DMS53 (cell line): ENCODE data around the gene NDNF.

ENCODE experiments used
- DNase-seq: peaks from one replicate; lab custom pipeline; 2025; lab: John Stamatoyannopoulos, UW

Gene NDNF

DNA sequence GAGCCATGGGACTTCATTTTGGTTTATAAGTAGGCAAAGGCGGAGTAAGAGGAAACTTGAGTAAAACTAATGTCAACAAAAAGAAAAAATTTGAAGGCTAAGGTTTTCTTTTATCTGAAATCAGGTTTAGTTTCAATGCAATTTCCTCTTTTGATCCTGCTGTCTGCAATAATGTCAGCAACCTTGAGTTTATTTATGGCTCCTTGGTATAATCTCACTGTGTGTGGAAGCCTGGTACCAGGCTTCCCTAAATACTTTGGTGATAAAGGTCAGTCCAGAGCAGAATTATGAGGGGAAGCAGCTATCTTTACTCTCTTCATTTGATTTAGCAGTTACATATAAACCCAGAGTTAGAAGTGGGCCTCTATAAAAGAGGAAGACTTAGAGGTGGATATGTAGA lies 57.8 kb downstream of the NDNF start:
- DNase-seq, result no peak

DNA sequence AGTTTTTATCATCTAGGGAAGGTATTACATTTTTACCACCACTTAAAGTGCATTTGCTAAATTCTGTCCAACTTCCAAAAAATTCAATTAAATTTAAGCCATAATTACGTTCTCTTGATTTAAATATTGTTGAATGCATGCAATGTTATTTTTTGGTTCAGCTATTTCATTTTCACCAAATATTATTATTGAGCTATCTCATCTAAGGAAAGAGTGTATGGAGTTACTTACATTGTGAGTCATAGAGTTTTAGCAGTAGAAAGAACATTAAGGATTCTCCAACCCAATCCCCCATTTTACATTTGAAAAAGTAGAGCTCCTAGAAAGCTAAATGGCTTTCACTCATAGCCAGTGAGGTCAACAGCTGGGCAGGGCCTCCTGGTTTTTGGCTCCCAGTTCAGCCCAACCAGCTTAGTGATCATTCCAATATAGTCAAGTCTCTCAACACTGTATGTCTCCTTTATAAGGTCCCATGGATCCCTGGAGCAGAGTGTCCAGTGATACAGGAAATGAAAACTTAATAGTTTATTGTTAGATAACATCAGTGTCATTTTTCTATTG lies 60.5 kb downstream of the NDNF start:
- no peak for DNase-seq

DNA sequence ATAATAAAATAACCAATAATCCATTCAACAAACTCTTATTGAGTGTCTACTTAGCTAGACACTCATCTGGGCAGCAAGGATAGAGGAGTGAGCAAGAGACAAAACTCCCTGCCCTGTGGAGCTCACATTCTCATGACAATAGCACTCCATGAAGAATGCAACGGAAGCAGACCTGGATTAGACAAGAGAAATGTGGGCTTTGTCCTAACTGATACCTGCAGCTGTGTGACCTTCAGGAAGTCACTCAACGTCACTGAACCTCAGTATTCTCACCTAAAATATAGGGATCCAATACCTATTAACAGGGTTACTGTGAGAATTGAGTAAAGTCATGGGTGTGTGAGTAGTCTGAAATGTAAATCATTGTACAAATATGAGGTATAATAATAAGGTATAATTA lies 61.2 kb downstream of the NDNF start:
- no peak for DNase-seq

DNA sequence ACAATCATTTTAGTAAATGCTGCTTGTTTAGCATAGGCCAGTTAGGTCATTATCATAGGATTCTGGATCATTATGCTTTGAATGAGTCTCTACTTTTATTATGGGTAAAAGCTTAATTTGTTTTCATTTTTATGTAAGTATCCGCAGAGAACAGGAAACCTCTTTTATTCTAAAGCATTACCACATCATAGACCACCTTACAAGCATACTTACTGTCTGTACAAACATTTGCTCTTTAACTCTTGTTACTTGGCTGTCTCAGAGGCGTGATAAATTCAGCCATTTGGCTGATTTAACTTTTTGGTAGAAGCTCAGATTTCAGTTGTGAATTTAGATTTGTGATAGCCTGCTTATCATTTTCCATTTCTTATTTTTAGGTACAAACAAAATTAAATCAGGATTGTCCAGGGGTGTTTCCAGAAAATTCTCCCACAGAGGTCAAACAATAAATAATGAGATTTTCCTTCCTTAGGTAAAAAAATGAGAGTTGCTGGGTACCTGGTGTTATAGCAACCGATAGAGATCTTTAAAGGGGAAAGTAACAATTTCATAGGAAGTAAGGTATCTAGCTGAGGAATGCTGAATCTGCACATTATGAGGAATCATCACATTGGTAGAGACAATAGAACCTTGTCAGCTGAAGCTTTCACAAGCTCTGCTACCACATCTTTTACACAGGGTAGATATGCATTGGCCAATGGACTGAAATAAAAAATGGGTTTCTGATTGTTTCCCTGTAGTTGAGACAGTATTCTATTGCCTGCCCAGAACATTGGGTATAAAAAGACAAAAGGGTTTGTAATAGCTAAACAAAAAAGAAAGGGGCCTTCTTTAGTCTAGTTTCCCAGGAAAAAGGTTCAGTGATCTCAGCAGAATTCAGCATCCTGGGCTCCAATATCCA lies 62.5 kb downstream of the NDNF start:
- DNase-seq, result no peak

DNA sequence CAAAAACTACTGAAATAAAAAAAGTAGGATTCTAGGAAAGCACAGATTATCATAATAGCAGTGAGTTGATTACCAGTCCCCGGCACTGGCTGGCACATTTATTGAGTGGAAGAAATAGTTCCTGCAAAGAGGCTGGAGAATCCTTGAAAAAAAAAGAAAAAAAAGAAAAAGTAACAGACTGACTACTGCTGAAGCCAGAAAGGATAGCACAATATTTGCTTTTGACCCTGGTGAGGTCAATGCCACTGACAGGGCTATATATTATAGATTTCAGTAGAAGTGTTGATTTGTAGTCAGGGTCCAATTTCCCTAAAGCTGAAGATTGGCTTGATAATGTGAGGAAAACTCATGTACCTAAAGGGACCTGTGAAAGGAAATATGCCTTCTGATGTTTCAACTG lies 64.7 kb downstream of the NDNF start:
- no peak for DNase-seq

DNA sequence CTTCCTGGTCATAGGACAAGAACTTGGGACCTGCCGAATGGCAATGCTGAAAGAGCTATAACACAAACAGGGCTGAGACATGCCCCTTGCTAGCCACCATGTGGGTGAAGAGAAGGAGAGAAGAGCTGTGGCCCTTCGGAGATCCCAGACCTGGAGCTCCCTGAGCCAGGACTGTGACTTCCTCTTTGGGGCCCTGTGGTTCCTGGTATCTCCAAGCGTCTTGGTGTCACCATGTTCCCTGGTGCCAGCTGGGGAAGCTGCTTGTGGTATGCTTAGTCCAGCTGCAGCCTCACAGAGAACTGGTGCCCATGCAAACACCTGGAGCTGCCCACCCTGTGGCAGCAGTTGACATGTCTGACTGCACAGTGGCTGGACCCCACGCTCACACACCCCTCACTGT lies 68.5 kb downstream of the NDNF start:
- no peak for DNase-seq

DNA sequence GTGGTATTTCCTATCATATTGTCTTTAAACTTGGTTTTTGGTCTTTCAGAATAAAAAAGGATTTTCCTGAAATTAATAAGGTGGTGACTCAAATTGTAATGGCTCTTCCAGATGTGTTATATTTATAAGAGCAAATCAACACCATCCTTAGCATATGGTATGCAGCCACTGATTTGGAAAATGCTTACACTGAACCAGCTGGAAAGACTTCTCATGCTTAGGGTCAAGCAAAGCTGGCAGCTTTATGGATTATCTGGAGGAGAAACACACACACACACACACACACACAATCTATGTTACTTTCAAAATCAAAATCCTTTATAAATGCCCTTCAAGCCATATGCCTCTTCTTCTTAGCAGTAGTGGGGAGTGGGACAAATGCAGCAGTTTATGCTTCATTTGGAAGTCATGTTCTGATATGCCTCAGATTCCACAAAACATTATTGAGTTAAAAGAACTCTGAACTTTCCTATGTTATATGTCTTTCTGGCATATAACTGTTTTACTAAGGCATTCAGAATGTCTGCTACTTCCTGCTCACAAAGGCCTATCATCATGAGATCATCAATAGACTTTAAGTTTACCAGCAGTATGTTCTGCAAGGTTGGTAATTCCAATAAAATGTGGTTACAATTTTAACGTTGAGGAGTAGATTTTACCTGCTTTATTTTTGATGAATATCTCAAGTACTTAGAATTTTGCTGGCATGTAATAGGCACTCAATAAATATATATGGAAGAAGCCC lies 76.9 kb downstream of the NDNF start:
- no peak for DNase-seq

DNA sequence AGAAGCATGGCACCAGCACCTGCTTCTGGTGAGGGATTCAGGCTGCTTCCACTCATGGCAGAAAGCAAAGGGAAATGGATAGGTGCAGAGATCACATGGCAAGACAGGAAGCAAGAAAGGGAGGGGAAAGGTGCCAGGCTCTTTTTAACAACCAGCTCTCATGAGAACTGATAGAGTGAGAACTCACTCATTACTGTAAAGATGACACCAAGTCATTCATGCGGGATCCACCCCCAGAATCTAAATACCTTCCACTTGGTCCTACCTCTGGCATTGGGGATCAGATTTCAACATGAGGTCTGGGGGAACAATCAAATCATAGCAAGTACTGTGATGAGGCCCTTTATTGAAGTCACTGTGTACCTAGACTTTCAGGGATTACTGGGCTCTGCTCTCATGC lies 77.8 kb downstream of the NDNF start:
- DNase-seq, result peak; percentile 2

DNA sequence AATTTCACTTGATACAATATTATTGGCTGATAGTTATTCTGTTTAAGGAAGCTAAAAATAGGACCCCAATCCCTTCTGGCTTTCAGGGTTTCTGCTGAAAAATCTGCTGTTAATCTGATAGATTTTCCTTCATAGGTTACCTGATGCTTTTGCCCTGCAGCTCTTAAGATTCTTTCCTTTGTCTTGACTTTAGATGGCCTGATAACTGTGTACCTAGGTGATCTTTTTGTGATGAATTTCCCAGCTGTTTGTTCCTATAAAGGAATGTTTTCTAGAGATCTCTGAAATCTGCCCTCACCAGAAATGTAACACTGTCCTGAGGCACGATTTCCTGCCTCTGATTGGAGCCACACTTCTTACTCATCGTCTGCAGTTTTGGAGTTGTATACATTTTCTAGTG lies 80.5 kb downstream of the NDNF start:
- DNase-seq, result no peak

DNA sequence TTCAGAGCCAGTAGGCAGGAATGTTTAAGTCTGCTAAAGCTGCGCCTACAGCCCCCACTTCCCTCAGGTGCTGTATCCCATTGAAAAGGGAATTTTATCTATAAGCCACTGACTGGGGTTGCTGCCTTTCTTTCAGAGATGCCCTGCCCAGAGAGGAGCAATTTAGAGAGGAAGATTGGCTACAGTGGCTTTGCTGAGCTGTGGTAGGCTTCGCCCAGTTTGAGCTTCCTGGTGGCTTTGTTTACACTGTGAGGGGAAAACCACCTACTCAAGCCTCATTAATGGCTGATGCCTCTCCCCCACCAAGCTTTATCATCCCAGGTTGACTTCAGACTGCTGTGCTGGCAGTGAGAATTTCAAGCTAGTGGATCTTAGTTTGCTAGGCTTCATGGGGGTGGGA lies 82.1 kb downstream of the NDNF start:
- DNase-seq, result peak; percentile 6
